HepG2 (cell line): ENCODE results near the gene DIP2C.

ENCODE experiments used
- ATF3 ChIP-seq: sonication (generic); formaldehyde crosslinking; IDR thresholded peaks from 2 replicates; pipeline ENCODE4 v1.4.0; 2020; ENCODE audit warnings: missing genetic modification reagents
- CSRNP2 ChIP-seq: sonication (generic); formaldehyde crosslinking; conservative IDR thresholded peaks from 2 replicates; pipeline ENCODE4 v1.8.0; 2022; ENCODE audit warnings: low read depth, missing genetic modification reagents
- EP300 ChIP-seq, 3 experiments: sonication (generic) in 1 of 3; formaldehyde crosslinking in 1 of 3; IDR thresholded peaks; 2 replicates each; pipeline versions ENCODE4 v1.5.1 to v1.6.1; 2011 to 2020; ENCODE audit warnings: low read depth in 2 of 3, low read length in 2 of 3, borderline replicate concordance in 1 of 3, improper control_type of control experiment in 1 of 3, mild to moderate bottlenecking in 1 of 3, missing genetic modification reagents in 1 of 3, moderate library complexity in 1 of 3
- HIVEP1 ChIP-seq: sonication (generic); formaldehyde crosslinking; IDR thresholded peaks from 2 replicates; pipeline ENCODE4 v1.4.0; 2020; ENCODE audit warnings: mild to moderate bottlenecking, missing genetic modification reagents
- HNRNPLL ChIP-seq: fragments of 200-400 bp; formaldehyde crosslinking; IDR thresholded peaks from 2 replicates; pipeline ENCODE4 v1.6.1; 2017; ENCODE audit warnings: mild to moderate bottlenecking, low read depth, low read length; ENCODE audit not compliant: poor library complexity, severe bottlenecking
- MYC ChIP-seq: sonication (generic); formaldehyde crosslinking; IDR thresholded peaks from 2 replicates; pipeline ENCODE4 v1.9.0; 2021; ENCODE audit warnings: missing genetic modification reagents, borderline replicate concordance
- ZNF24 ChIP-seq: fragments of 450-650 bp; IDR thresholded peaks from 2 replicates; pipeline ENCODE4 v1.6.1; 2017; ENCODE audit warnings: antibody characterized with exemption, mild to moderate bottlenecking
- ZNF383 ChIP-seq: sonication (generic); formaldehyde crosslinking; IDR thresholded peaks from 2 replicates; pipeline ENCODE4 v1.4.0; 2020; ENCODE audit warnings: missing genetic modification reagents, mild to moderate bottlenecking, borderline replicate concordance
- ZNF550 ChIP-seq: sonication (generic); formaldehyde crosslinking; IDR thresholded peaks from 2 replicates; pipeline ENCODE4 v1.4.0; 2020; ENCODE audit warnings: mild to moderate bottlenecking, missing genetic modification reagents, borderline replicate concordance
- TF ChIP-seq, protein P1 (sequence below): sonication (generic); formaldehyde crosslinking; IDR thresholded peaks from 2 replicates; pipeline ENCODE4 v1.5.0; 2020; ENCODE audit warnings: missing genetic modification reagents
- TF ChIP-seq, protein P2 (sequence below): IDR thresholded peaks from 2 replicates; pipeline ENCODE4 v1.6.1; 2016; ENCODE audit warnings: mild to moderate bottlenecking

DNA sequence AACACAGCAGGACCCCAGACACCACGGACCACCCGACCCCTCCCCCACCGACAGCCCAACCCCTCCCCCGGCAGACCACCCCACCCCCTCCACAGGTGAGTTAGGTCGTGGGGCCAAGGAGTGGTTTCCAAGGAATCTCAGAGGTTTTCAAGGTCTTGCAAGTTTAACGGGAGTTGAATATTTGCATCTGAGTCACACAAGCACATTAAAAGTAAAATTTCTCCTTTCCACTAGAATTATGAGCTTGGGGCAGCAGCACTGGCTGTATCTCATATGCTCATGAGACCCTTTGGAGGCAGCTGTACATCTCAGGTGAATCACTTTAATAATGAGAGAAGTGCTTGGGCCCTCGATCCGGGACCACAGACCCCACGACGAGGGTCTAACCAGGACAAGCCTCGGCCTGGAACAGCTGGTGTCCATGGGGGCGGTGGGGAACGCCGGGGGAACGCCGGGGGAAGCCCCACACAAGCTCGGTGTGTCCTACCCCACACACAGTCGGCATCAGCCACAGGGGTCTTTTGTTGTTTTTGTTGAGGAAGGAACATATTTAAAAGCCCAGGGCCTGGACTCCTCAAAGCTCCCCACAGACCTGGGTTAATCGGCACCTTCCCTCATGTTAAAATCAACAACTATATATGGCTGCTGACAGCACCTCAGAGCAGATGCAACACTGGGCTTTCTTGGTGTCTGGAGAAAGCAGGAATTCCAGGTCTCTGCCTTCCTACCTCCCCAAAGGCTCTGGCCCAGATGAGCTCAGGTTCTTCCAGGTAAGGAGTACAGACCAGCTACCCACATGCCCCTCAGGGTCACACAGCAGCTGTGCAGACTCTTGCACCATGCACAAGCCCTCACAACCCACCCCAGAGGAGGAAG is 130.3 kb downstream of the DIP2C start:
- TF ChIP-seq ZNF550 (CRISPR knock-in tag) = no peak
- TF ChIP-seq, protein P1, sequence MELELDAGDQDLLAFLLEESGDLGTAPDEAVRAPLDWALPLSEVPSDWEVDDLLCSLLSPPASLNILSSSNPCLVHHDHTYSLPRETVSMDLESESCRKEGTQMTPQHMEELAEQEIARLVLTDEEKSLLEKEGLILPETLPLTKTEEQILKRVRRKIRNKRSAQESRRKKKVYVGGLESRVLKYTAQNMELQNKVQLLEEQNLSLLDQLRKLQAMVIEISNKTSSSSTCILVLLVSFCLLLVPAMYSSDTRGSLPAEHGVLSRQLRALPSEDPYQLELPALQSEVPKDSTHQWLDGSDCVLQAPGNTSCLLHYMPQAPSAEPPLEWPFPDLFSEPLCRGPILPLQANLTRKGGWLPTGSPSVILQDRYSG (CRISPR knock-in tag) = no peak
- no peak for TF ChIP-seq EP300 (IDR thresholded peaks at IDR 0.05; ENCODE audit: low read depth in 2 of 2, low read length in 2 of 2)
- no peak for TF ChIP-seq EP300 (CRISPR knock-in tag; IDR thresholded peaks at IDR 0.05; ENCODE audit: borderline replicate concordance)
- TF ChIP-seq, protein P2, sequence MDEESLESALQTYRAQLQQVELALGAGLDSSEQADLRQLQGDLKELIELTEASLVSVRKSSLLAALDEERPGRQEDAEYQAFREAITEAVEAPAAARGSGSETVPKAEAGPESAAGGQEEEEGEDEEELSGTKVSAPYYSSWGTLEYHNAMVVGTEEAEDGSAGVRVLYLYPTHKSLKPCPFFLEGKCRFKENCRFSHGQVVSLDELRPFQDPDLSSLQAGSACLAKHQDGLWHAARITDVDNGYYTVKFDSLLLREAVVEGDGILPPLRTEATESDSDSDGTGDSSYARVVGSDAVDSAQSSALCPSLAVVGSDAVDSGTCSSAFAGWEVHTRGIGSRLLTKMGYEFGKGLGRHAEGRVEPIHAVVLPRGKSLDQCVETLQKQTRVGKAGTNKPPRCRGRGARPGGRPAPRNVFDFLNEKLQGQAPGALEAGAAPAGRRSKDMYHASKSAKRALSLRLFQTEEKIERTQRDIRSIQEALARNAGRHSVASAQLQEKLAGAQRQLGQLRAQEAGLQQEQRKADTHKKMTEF (CRISPR knock-in tag) = no peak
- TF ChIP-seq CSRNP2 (CRISPR knock-in tag) = no peak
- TF ChIP-seq MYC (CRISPR knock-in tag) = no peak
- TF ChIP-seq ATF3 = no peak
- TF ChIP-seq ZNF24 = no peak
- TF ChIP-seq HIVEP1 (CRISPR knock-in tag) = no peak
- no peak for TF ChIP-seq ZNF383 (CRISPR knock-in tag)
- TF ChIP-seq HNRNPLL = no peak
